IPS DF 6.9 (cell line): ENCODE results near the gene CLEC2D.
"Not testable (repeated sequence)": the region's sequence is repeated elsewhere in the genome, so short reads cannot be mapped to it uniquely, and the experiment has no call there.

Source experiments
- DNase-seq: peaks from one replicate; pipeline ENCODE4 v3.0.0-alpha.2; 2013; ENCODE audit warnings: low read depth, low spot score
- H3K27ac ChIP-seq: one replicate; pipeline ENCODE4 v1.5.1; 2013; ENCODE audit warnings: low read length, control low read depth
- H3K27me3 ChIP-seq: 2 replicates; pipeline ENCODE4 v1.6.1; 2013; ENCODE audit warnings: mild to moderate bottlenecking, low read length; ENCODE audit not compliant: control insufficient read depth, insufficient read depth
- H3K36me3 ChIP-seq: 2 replicates; pipeline ENCODE4 v1.6.1; 2013; ENCODE audit warnings: low read length; ENCODE audit not compliant: control insufficient read depth, insufficient read depth
- H3K4me1 ChIP-seq: 2 replicates; pipeline ENCODE4 v1.6.1; 2013; ENCODE audit warnings: low read length; ENCODE audit not compliant: control insufficient read depth, insufficient read depth
- H3K4me3 ChIP-seq: 2 replicates; pipeline ENCODE4 v1.5.1; 2013; ENCODE audit warnings: mild to moderate bottlenecking, low read length
- H3K9me3 ChIP-seq: 2 replicates; pipeline ENCODE4 v1.6.1; 2013; ENCODE audit warnings: low read length, inconsistent platforms; ENCODE audit not compliant: control insufficient read depth, insufficient read depth
- WGBS: extraction: QIAGEN DNeasy Blood & Tissue Kit; methylation state at CpG from one replicate; pipeline ENCODE4 v1.1.7; 2013; ENCODE audit warnings: mixed read lengths, missing lambda C conversion rate; ENCODE audit not compliant: insufficient read length, insufficient coverage; 5-methylcytosine and 5-hydroxymethylcytosine counted together

The CLEC2D gene

DNA sequence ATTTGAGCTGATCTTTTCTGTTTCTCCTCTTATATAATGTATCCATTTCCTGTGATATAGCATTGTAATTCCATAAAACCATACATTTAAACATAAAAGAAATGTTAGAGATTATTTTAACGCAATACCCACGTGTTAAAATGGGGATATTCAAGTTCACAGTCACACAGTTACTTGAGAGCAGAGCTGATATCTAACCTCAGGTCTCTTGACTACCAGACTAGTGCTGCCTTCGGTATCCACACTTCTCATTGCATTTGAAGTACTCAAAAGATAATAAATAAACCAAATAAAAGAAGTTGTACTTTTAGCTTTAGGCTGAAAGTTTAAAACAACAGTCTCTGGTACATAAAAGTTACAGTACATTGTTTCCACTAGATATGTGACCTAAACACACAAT, 60.5 kb downstream of the CLEC2D start:
- WGBS: no CpG with 5 or more reads among the region's 3 CpGs
- no peak for DNase-seq
- Histone ChIP-seq H3K27ac (no peak overlapping the region), H3K27me3 (no peaks in the 10 kb centered on the region), H3K36me3 (no peaks in the 10 kb centered on the region), H3K4me1 (no peaks in the 10 kb centered on the region), H3K4me3 (no peak overlapping the region), H3K9me3 (no peaks in the 10 kb centered on the region)

DNA sequence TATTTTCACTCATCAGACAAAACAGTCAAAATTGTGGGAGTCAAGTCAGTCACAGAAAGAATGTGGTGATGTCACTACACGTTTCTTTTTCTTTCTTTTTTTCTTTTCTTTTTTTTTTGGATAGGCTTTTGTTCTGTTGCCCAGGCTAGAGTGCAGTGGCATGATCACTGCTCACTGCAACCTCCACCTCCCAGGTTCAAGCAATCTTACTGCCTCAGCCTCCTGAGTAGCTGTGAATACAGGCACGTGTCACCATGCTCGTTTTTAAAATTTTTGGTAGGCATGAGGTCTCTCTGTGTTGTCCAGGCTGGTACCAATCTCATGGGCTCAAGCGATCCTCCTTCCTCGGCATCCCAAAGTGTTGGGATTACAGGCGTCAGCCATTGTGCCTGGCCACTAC, 61.1 kb downstream of the CLEC2D start:
- H3K9me3 ChIP-seq: no peaks in the 10 kb centered on the region
- H3K27ac ChIP-seq: no peak overlapping the region
- H3K4me1 ChIP-seq: no peaks in the 10 kb centered on the region
- WGBS: no CpG with 5 or more reads among the region's 6 CpGs
- no peak overlapping the region for H3K4me3 ChIP-seq
- no peak for DNase-seq
- no peaks in the 10 kb centered on the region for H3K27me3 ChIP-seq
- no peaks in the 10 kb centered on the region for H3K36me3 ChIP-seq

- WGBS: no CpG with 5 or more reads among the region's 6 CpGs
- H3K27ac ChIP-seq: no peak overlapping the region
- H3K4me1 ChIP-seq: no peaks in the 10 kb centered on the region
- H3K36me3 ChIP-seq: no peaks in the 10 kb centered on the region
- DNase-seq: no peak
- no peaks in the 10 kb centered on the region for H3K9me3 ChIP-seq
- no peak overlapping the region for H3K4me3 ChIP-seq
- no peaks in the 10 kb centered on the region for H3K27me3 ChIP-seq
These were observed 61.9 kb downstream of the CLEC2D start for GRCh38 chr12:9731393-9731792.

DNA sequence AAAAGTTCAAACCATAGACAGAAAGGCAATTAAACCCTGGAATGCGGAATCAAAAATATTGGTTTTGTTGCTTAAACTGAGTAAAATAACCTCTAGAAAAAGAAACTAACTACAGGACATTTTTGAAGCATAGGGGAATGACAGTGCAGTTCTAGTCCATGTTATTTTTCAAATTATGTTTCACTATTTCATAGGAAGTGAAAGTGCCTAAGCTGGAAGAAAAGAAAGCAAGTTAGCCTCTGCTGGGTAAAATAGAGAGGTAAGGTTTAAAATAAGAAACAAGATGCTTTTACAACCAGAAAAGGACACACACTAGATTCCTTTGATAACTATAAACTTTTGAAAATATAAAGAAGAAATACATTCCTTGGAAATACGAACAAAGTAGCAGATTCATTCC, 62.3 kb downstream of the CLEC2D start:
- Histone ChIP-seq H3K4me1 (no peaks in the 10 kb centered on the region), H3K27me3 (no peaks in the 10 kb centered on the region), H3K4me3 (no peak overlapping the region), H3K36me3 (no peaks in the 10 kb centered on the region), H3K27ac (no peak overlapping the region), H3K9me3 (no peaks in the 10 kb centered on the region)
- DNase-seq: no peak
- no CpG with 5 or more reads among the region's 2 CpGs for WGBS

- DNase-seq: no peak
- Histone ChIP-seq H3K9me3 (no peaks in the 10 kb centered on the region), H3K27ac (no peak within 1 kb of the TSS), H3K4me3 (no peak within 1 kb of the TSS), H3K4me1 (no peaks in the 10 kb centered on the region), H3K36me3 (no peaks in the 10 kb centered on the region), H3K27me3 (no peaks in the 10 kb centered on the region)
- no CpG with 5 or more reads among the region's 8 CpGs for WGBS
These were observed 63.5 kb downstream of the CLEC2D start, which contains the start of gene CLECL1 for GRCh38 chr12:9732921-9733461. CLECL1 (minus strand) TSS chr12:9733097.

GRCh38 chr12:9735601-9736000, 66.1 kb downstream of the CLEC2D start:
- Histone ChIP-seq H3K36me3 (no peaks in the 10 kb centered on the region), H3K27ac (no peak overlapping the region), H3K27me3 (no peaks in the 10 kb centered on the region), H3K9me3 (no peaks in the 10 kb centered on the region), H3K4me1 (no peaks in the 10 kb centered on the region), H3K4me3 (no peak overlapping the region)
- no peak for DNase-seq
- WGBS: no CpG with 5 or more reads among the region's 3 CpGs

DNA sequence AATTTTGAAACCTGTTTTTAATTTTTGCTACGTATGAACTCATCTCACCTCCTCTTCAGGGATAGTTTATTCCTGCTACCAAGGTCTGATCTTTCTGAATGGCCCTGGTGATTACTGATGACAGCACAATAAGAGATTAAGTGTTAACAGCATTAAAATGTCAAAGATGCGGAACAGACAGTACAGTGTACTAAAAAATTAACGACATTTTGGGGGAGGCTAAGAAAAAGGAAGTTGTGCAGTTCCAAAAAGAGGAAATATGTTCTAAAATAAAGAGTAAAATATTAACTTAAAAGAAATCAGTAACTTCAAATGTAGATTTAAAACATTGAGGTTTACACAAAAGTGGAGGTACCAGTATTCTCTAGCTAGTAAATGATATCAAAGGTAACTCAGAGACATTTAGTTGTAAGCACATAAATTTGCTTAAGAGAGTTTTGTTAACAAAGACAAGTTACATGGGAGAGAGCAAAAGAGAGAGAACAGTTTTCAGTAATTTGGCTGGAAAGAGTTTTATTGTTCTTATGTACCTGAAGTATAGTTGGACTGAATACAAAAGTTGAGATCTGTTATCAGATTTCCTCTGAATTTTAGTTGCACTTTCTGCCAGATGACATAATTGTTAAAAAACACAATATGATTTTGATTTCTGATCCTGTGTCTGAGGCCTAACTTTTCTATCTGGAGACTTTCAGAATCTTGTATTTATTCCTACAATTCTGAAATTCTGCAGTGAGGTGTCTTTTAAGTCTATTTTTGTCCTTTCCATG, 67.6 kb downstream of the CLEC2D start:
- DNase-seq: no peak
- no CpG with 5 or more reads among the region's 3 CpGs for WGBS
- H3K4me1 ChIP-seq: no peaks in the 10 kb centered on the region
- no peaks in the 10 kb centered on the region for H3K36me3 ChIP-seq
- H3K4me3 ChIP-seq: no peak overlapping the region
- no peaks in the 10 kb centered on the region for H3K9me3 ChIP-seq
- H3K27me3 ChIP-seq: no peaks in the 10 kb centered on the region
- no peak overlapping the region for H3K27ac ChIP-seq

GRCh38 chr12:9738905-9739304, 69.4 kb downstream of the CLEC2D start:
- H3K36me3 ChIP-seq, DNase-seq, H3K27ac ChIP-seq, H3K4me3 ChIP-seq, H3K4me1 ChIP-seq, H3K27me3 ChIP-seq, H3K9me3 ChIP-seq: not testable (repeated sequence)
- WGBS: no CpG with 5 or more reads among the region's 14 CpGs

DNA sequence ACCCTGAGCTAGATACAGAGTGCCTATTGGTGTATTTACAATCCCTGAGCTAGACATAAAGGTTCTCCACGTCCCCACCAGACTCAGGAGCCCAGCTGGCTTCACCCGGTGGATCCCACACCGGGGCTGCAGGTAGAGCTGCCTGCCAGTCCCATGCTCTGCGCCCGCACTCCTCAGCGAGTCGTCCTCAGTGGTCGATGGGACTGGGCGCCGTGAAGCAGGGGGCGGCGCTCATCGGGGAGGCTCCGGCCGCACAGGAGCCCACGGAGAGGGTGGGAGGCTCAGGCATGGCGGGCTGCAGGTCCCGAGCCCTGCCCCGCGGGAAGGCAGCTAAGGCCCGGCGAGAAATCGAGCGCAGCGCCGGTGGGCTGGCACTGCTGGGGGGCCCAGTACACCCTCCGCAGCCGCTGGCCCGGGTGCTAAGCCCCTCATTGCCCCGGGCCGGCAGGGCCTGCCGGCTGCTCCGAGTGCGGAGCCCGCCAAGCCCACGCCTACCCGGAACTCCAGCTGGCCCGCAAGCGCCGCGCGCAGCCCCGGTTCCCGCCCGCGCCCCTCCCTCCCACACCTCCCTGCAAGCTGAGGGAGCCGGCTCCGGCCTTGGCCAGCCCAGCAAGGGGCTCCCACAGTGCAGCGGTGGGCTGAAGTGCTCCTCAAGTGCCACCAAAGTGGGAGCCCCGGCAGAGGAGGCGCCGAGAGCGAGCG, 70.0 kb downstream of the CLEC2D start:
- H3K36me3 ChIP-seq, H3K9me3 ChIP-seq, H3K4me1 ChIP-seq, DNase-seq, H3K27me3 ChIP-seq, H3K4me3 ChIP-seq, H3K27ac ChIP-seq: not testable (repeated sequence)
- WGBS: no CpG with 5 or more reads among the region's 54 CpGs

GRCh38 chr12:9740106-9740750, 70.7 kb downstream of the CLEC2D start:
- Histone ChIP-seq H3K4me3 (no peak overlapping the region), H3K27ac (no peak overlapping the region), H3K36me3 (no peaks in the 10 kb centered on the region), H3K27me3 (no peaks in the 10 kb centered on the region), H3K9me3 (no peaks in the 10 kb centered on the region), H3K4me1 (no peaks in the 10 kb centered on the region)
- DNase-seq: no peak
- WGBS: no CpG with 5 or more reads among the region's 7 CpGs
